Nephron (organoid): ENCODE data around the gene BATF2.

Source experiments
- H3K27ac Mint-ChIP-seq, 3 experiments: 2 replicates each; pipeline ENCODE4 v1.8.0; 2020; ENCODE audit warnings: mixed read lengths in 3 of 3, mild to moderate bottlenecking in 2 of 3, moderate library complexity in 1 of 3
- H3K27me3 Mint-ChIP-seq: 2 replicates; pipeline ENCODE4 v1.8.0; 2021; ENCODE audit warnings: low read depth, mild to moderate bottlenecking, moderate library complexity, mixed read lengths
- H3K36me3 Mint-ChIP-seq: 2 replicates; pipeline ENCODE4 v1.8.0; 2020; ENCODE audit warnings: low read depth, mixed read lengths
- H3K4me1 Mint-ChIP-seq: 2 replicates; pipeline ENCODE4 v1.8.0; 2020; ENCODE audit warnings: mixed read lengths
- H3K4me3 Mint-ChIP-seq, 3 experiments: 2 replicates each; pipeline ENCODE4 v1.8.0; 2020; ENCODE audit warnings: mild to moderate bottlenecking in 3 of 3, mixed read lengths in 3 of 3, moderate library complexity in 2 of 3
- H3K9me3 Mint-ChIP-seq: 2 replicates; pipeline ENCODE4 v1.8.0; 2020; ENCODE audit warnings: mixed read lengths
- CTCF ChIP-seq, 3 experiments: fragments of 200-600 bp; sonication (generic); IDR thresholded peaks; one replicate each; pipeline ENCODE4 v1.5.0; 2021; ENCODE audit warnings: antibody characterized with exemption in 3 of 3; ENCODE audit not compliant: unreplicated experiment in 3 of 3

The BATF2 gene

GRCh38 chr11:64954201-64954600 is 42.6 kb downstream of the BATF2 start:
- no peak overlapping the region for H3K4me3 Mint-ChIP-seq
- no peaks in the 10 kb centered on the region for H3K4me1 Mint-ChIP-seq
- no peaks in the 10 kb centered on the region for H3K9me3 Mint-ChIP-seq
- no peak for TF ChIP-seq CTCF (IDR thresholded peaks at IDR 0.05; ENCODE audit: unreplicated experiment in 3 of 3)
- H3K36me3 Mint-ChIP-seq = no peaks in the 10 kb centered on the region
- H3K27ac Mint-ChIP-seq = peak overlapping the region in 1 of 3 experiments; percentile 38
- H3K27me3 Mint-ChIP-seq = peaks cover 14% of the 10 kb centered on the region

GRCh38 chr11:64951529-64951928 is 45.2 kb downstream of the BATF2 start:
- Mint-ChIP-seq H3K27ac (no peak overlapping the region), H3K36me3 (no peaks in the 10 kb centered on the region), H3K27me3 (peaks cover 10% of the 10 kb centered on the region), H3K4me1 (no peaks in the 10 kb centered on the region), H3K4me3 (no peak overlapping the region), H3K9me3 (no peaks in the 10 kb centered on the region)
- TF ChIP-seq CTCF (IDR thresholded peaks at IDR 0.05; ENCODE audit: unreplicated experiment in 3 of 3) = no peak

- no peak for TF ChIP-seq CTCF (IDR thresholded peaks at IDR 0.05; ENCODE audit: unreplicated experiment in 3 of 3)
- Mint-ChIP-seq H3K9me3 (no peaks in the 10 kb centered on the region), H3K27me3 (peaks cover 16% of the 10 kb centered on the region), H3K27ac (no peak overlapping the region), H3K4me1 (no peaks in the 10 kb centered on the region), H3K36me3 (no peaks in the 10 kb centered on the region), H3K4me3 (no peak overlapping the region)
Measured at GRCh38 chr11:64947208-64947814, 49.5 kb downstream of the BATF2 start.
